Panc1 (cell line): Measurements from ENCODE around the gene CIAO1. TPM values are rescaled to one million over a fixed set of nuclear protein-coding genes. Genes with fewer than 3 reads are reported as not detected.

Source experiments
- ATAC-seq: fragments of 200-7000 bp; cut with Tn5 transposase; 2 replicates; pipeline ENCODE4 v1.9.1; 2020; ENCODE audit warnings: mild to moderate bottlenecking, moderate library complexity
- BruUV-seq: library from RNA; stranded (reverse); fragments of 400-500 nt; replicated peaks from 2 replicates; lab custom pipeline; 2021; lab: Mats Ljungman, UMichigan
- CTCF ChIA-PET: fragments of 300-600 bp; sonication (Branson Sonifier 250); formaldehyde crosslinking; loops from one replicate; lab custom pipeline; 2022; ENCODE audit warnings: antibody characterized with exemption; lab: Charles Lee
- POLR2A ChIA-PET: fragments of 300-600 bp; sonication (Branson Sonifier 250); formaldehyde crosslinking; loops from one replicate; lab custom pipeline; 2022; ENCODE audit warnings: antibody characterized with exemption; lab: Charles Lee
- DNase-seq: peaks from one replicate; pipeline ENCODE4 v3.0.0-alpha.2; 2010; ENCODE audit warnings: low read depth, low spot score
- H3K27ac ChIP-seq: 2 replicates; pipeline ENCODE4 v1.5.1; 2011; ENCODE audit warnings: mild to moderate bottlenecking, low read length, inconsistent platforms
- H3K27me3 ChIP-seq: fragments of 200-500 bp; sonication (Bioruptor generic); 2 replicates; pipeline ENCODE4 v1.6.0; 2014; ENCODE audit warnings: low read length, inconsistent platforms; ENCODE audit not compliant: control insufficient read depth, insufficient read depth
- H3K36me3 ChIP-seq: fragments of 200-500 bp; sonication (Bioruptor generic); 2 replicates; pipeline ENCODE4 v1.5.1; 2014; ENCODE audit warnings: inconsistent platforms, mild to moderate bottlenecking, low read length, moderate library complexity; ENCODE audit not compliant: control insufficient read depth, insufficient read depth
- H3K4me1 ChIP-seq: 2 replicates; pipeline ENCODE4 v1.5.1; 2011; ENCODE audit warnings: inconsistent platforms, mild to moderate bottlenecking, low read length, moderate library complexity; ENCODE audit not compliant: control insufficient read depth, insufficient read depth
- H3K4me3 ChIP-seq, 2 experiments: 2 replicates each; pipeline ENCODE4 v1.5.1; 2011 to 2012; ENCODE audit warnings: low read depth in 2 of 2, low read length in 2 of 2, mild to moderate bottlenecking in 2 of 2, inconsistent platforms in 1 of 2, moderate library complexity in 1 of 2
- H3K9me3 ChIP-seq: fragments of 200-500 bp; sonication (Bioruptor generic); 2 replicates; pipeline ENCODE4 v1.5.1; 2014; ENCODE audit warnings: low read depth, mild to moderate bottlenecking, inconsistent platforms, low read length, moderate library complexity; ENCODE audit not compliant: control insufficient read depth, insufficient read depth
- POLR2AphosphoS5 ChIP-seq: IDR thresholded peaks from 2 replicates; pipeline ENCODE4 v1.6.1; 2012; ENCODE audit warnings: mild to moderate bottlenecking, low read depth, low read length, moderate library complexity
- SIN3A ChIP-seq: IDR thresholded peaks from 2 replicates; pipeline ENCODE4 v1.6.1; 2012; ENCODE audit warnings: low read depth, mild to moderate bottlenecking, low read length, moderate library complexity, borderline replicate concordance; ENCODE audit not compliant: insufficient read depth
- TCF7L2 ChIP-seq: IDR thresholded peaks from 2 replicates; pipeline ENCODE4 v1.6.1; 2011; ENCODE audit warnings: mild to moderate bottlenecking, low read depth, low read length, inconsistent platforms
- in situ Hi-C: cut with HindIII; loops from 2 replicates; pipeline ENCODE4 v1.10.0; 2016; ENCODE audit warnings: low sequenced_read_pairs, low pct_unique_long_range_greater_than_20kb
- intact Hi-C: fragments of 100-400 bp; cut with micrococcal nuclease; formaldehyde crosslinking; loops from one replicate; pipeline ENCODE4 v1.10.0; 2022; ENCODE audit not compliant: unreplicated experiment
- total RNA-seq: library from RNA; stranded (reverse); gene quantifications from one replicate; pipeline ENCODE4 v1.2.1, GENCODE V29; 2021; ENCODE audit not compliant: unreplicated experiment
- TF ChIP-seq, protein P1 (sequence below), 2 experiments: IDR thresholded peaks; 2 replicates each; pipeline ENCODE4 v1.6.1; 2011 to 2012; ENCODE audit warnings: low read depth in 2 of 2, control low read depth in 1 of 2, low read length in 1 of 2, mild to moderate bottlenecking in 1 of 2, moderate library complexity in 1 of 2; ENCODE audit not compliant: insufficient read depth in 1 of 2
- TF ChIP-seq, protein P2 (sequence below): fragments of 450-650 bp; IDR thresholded peaks from 2 replicates; pipeline ENCODE4 v1.5.1; 2017; ENCODE audit warnings: mild to moderate bottlenecking

Gene CIAO1
- total RNA-seq, 1 experiment from 2014 or later = 85.5 TPM

DNA sequence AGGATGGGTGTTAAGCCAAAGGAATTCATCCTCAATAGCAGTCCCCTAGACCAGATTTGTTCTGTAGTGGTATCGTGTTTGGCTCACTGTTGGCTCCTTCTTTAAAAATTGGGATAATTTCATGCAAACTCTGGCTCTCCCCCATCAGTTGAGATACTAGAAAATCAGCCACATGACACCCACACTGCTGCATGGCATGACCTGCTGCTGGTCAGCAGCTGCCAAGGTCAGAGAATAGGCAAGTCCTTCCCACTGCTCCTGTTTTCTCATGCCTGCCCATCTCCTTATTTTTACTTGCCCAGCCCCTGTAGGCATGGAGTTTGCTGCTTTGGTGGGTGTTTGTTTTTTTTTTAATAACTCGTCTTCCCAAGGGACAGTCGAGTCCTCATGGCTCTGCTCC is 40.3 kb downstream of the CIAO1 start:
- in situ Hi-C loops = no loop called here
- Histone ChIP-seq H3K4me1 (peaks cover 21% of the 10 kb centered on the region), H3K27ac (peak overlapping the region; percentile 98), H3K4me3 (peak overlapping the region; percentile 94 to 99), H3K36me3 (peaks cover 36% of the 10 kb centered on the region), H3K9me3 (no peaks in the 10 kb centered on the region), H3K27me3 (no peaks in the 10 kb centered on the region)
- BruUV-seq = no TSS peak
- TF ChIP-seq, protein P1, sequence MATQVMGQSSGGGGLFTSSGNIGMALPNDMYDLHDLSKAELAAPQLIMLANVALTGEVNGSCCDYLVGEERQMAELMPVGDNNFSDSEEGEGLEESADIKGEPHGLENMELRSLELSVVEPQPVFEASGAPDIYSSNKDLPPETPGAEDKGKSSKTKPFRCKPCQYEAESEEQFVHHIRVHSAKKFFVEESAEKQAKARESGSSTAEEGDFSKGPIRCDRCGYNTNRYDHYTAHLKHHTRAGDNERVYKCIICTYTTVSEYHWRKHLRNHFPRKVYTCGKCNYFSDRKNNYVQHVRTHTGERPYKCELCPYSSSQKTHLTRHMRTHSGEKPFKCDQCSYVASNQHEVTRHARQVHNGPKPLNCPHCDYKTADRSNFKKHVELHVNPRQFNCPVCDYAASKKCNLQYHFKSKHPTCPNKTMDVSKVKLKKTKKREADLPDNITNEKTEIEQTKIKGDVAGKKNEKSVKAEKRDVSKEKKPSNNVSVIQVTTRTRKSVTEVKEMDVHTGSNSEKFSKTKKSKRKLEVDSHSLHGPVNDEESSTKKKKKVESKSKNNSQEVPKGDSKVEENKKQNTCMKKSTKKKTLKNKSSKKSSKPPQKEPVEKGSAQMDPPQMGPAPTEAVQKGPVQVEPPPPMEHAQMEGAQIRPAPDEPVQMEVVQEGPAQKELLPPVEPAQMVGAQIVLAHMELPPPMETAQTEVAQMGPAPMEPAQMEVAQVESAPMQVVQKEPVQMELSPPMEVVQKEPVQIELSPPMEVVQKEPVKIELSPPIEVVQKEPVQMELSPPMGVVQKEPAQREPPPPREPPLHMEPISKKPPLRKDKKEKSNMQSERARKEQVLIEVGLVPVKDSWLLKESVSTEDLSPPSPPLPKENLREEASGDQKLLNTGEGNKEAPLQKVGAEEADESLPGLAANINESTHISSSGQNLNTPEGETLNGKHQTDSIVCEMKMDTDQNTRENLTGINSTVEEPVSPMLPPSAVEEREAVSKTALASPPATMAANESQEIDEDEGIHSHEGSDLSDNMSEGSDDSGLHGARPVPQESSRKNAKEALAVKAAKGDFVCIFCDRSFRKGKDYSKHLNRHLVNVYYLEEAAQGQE (IDR thresholded peaks at IDR 0.05; ENCODE audit: insufficient read depth in 1 of 2, low read depth in 2 of 2, low read length in 1 of 2) = no peak
- no peak for TF ChIP-seq POLR2AphosphoS5
- TF ChIP-seq SIN3A = no peak
- TF ChIP-seq TCF7L2 = no peak
- TF ChIP-seq, protein P2, sequence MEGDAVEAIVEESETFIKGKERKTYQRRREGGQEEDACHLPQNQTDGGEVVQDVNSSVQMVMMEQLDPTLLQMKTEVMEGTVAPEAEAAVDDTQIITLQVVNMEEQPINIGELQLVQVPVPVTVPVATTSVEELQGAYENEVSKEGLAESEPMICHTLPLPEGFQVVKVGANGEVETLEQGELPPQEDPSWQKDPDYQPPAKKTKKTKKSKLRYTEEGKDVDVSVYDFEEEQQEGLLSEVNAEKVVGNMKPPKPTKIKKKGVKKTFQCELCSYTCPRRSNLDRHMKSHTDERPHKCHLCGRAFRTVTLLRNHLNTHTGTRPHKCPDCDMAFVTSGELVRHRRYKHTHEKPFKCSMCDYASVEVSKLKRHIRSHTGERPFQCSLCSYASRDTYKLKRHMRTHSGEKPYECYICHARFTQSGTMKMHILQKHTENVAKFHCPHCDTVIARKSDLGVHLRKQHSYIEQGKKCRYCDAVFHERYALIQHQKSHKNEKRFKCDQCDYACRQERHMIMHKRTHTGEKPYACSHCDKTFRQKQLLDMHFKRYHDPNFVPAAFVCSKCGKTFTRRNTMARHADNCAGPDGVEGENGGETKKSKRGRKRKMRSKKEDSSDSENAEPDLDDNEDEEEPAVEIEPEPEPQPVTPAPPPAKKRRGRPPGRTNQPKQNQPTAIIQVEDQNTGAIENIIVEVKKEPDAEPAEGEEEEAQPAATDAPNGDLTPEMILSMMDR = no peak
- ChIA-PET POLR2A (no interaction called here), CTCF (no interaction called here)
- DNase-seq = no peak
- no peak for ATAC-seq
- intact Hi-C loops = no loop called here

DNA sequence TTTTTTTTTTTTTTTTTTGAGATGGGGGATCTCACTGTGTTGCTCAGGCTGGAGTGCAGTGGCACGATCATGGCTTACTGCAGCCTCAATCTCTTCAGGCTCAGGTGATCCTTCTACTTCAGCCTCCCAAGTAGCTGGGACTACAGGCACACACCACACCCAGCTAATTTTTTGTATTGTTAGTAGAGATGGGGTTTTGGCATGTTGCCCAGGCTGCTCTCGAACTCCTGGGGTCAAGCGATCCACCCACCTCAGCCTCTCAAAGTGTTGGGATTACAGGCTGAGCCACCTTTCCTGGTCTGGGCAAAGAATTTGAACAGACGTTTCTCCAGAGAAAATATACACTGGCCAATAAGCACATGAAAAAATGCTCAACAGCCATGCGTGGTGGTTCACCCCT is 42.2 kb downstream of the CIAO1 start:
- H3K4me1 ChIP-seq = peaks cover 13% of the 10 kb centered on the region
- no peak for TF ChIP-seq POLR2AphosphoS5
- TF ChIP-seq SIN3A = no peak
- TF ChIP-seq, protein P2 = no peak
- no peak for TF ChIP-seq TCF7L2
- TF ChIP-seq, protein P1 (IDR thresholded peaks at IDR 0.05; ENCODE audit: insufficient read depth in 1 of 2, low read depth in 2 of 2, low read length in 1 of 2) = no peak
- DNase-seq = no peak
- no TSS peak for BruUV-seq
- no peak overlapping the region for H3K4me3 ChIP-seq
- no peaks in the 10 kb centered on the region for H3K9me3 ChIP-seq
- H3K27me3 ChIP-seq = no peaks in the 10 kb centered on the region
- ChIA-PET CTCF (no interaction called here), POLR2A (no interaction called here)
- no peak for ATAC-seq
- in situ Hi-C loops (no loop called here), intact Hi-C loops (no loop called here)
- H3K36me3 ChIP-seq = peaks cover 17% of the 10 kb centered on the region
- no peak overlapping the region for H3K27ac ChIP-seq
